Measurements from ENCODE around the gene VPS13D.

DNA sequence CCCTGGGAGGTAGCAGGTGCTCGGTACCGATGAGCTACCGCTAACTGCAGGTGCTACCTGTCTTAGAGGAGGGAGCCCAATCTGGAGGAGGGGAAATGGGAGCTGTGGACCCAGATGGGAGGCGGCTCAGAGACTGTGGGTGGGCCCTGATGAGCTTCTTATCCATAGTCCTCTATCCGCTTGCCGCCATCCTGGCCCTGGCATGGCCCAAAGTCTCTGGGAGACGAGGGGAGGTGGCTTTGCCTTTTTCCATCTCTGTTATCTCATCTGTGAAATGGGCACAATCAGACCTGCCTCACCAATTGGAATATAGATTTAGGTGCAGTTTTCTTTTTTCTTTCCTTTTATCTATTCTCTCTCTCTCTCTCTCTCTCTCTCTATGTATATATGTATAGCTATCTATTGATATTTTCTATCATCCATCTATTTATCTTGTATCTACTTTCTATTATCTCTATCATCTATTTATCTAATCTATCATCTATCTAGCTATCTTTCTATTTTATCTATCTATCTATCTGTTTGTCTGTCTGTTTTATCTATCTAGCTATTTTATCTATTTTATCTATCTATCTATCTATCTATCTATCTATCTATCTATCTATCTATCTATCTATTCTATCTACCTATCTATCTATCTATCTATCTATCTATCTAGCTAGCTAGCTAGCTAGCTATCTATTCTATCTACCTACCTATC, 46.6 kb upstream of the VPS13D start:
- TF ChIP-seq, protein P1, sequence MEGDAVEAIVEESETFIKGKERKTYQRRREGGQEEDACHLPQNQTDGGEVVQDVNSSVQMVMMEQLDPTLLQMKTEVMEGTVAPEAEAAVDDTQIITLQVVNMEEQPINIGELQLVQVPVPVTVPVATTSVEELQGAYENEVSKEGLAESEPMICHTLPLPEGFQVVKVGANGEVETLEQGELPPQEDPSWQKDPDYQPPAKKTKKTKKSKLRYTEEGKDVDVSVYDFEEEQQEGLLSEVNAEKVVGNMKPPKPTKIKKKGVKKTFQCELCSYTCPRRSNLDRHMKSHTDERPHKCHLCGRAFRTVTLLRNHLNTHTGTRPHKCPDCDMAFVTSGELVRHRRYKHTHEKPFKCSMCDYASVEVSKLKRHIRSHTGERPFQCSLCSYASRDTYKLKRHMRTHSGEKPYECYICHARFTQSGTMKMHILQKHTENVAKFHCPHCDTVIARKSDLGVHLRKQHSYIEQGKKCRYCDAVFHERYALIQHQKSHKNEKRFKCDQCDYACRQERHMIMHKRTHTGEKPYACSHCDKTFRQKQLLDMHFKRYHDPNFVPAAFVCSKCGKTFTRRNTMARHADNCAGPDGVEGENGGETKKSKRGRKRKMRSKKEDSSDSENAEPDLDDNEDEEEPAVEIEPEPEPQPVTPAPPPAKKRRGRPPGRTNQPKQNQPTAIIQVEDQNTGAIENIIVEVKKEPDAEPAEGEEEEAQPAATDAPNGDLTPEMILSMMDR (IDR thresholded peaks at IDR 0.05) = no peak
- TF ChIP-seq POLR2A (IDR thresholded peaks at IDR 0.05) = no peak

Measured in right lobe of liver (tissue), 4 donors.